Ascending aorta (tissue), 2 donors: ENCODE data around the gene SLC1A2. TPM values are rescaled to one million over a fixed set of nuclear protein-coding genes. Genes with fewer than 3 reads are reported as not detected.

Experiments
- DNase-seq, 2 donors: peaks; one replicate each; pipeline ENCODE4 v3.0.0-alpha.2; 2019; ENCODE audit warnings: low spot score in 2 of 2
- H3K27ac ChIP-seq, 2 donors: fragments of 200-600 bp; sonication (generic); one replicate each; pipeline ENCODE4 v1.5.1; 2016 to 2017; ENCODE audit warnings: mild to moderate bottlenecking in 1 of 2
- H3K27me3 ChIP-seq: fragments of 200-600 bp; sonication (generic); one replicate; pipeline ENCODE4 v1.5.1; 2017
- H3K36me3 ChIP-seq, 2 donors: fragments of 200-600 bp; sonication (generic); one replicate each; pipeline ENCODE4 v1.5.1; 2016
- H3K4me1 ChIP-seq, 2 donors: fragments of 200-600 bp; sonication (generic); one replicate each; pipeline ENCODE4 v1.5.1; 2016 to 2017; ENCODE audit warnings: mild to moderate bottlenecking in 1 of 2
- H3K4me3 ChIP-seq, 2 donors: fragments of 200-600 bp; sonication (generic); one replicate each; pipeline ENCODE4 v1.5.1; 2016 to 2017; ENCODE audit warnings: mild to moderate bottlenecking in 1 of 2
- H3K9me3 ChIP-seq, 2 donors: fragments of 200-600 bp; sonication (generic); one replicate each; pipeline ENCODE4 v1.5.1; 2016
- CTCF ChIP-seq, 3 experiments: fragments of 200-600 bp in 2 of 3; fragments of 450-650 bp in 1 of 3; sonication (generic) in 2 of 3; IDR thresholded peaks; one replicate each; pipeline ENCODE4 v1.5.1; 2016 to 2019; ENCODE audit warnings: antibody characterized with exemption in 3 of 3, mild to moderate bottlenecking in 1 of 3, moderate library complexity in 1 of 3
- intact Hi-C: fragments of 100-400 bp; cut with DNase I; formaldehyde crosslinking; loops from one replicate; pipeline ENCODE4 v1.15.1; 2023
- total RNA-seq: library from RNA; depleted of rRNA; stranded (reverse); fragments of >200 nt; gene quantifications from one replicate; pipeline ENCODE4 v1.1.0, GENCODE V29; 2016

Gene SLC1A2
- total RNA-seq, 1 donor from 2014 or later = 0.32 TPM

GRCh38 chr11:35288817-35289541 is 130.4 kb downstream of the SLC1A2 start:
- Histone ChIP-seq H3K36me3 (no peaks in the 10 kb centered on the region), H3K27ac (peak overlapping the region; percentile 40 to 68), H3K4me1 (peaks cover 0 to 11% of the 10 kb centered on the region in 2 donors), H3K27me3 (no peaks in the 10 kb centered on the region), H3K4me3 (no peak overlapping the region), H3K9me3 (no peaks in the 10 kb centered on the region)
- no peak for TF ChIP-seq CTCF (IDR thresholded peaks at IDR 0.05)
- intact Hi-C loops = loop anchor here (5.0 kb wide), 4 partner anchors 42 to 147 kb away; no protein-coding TSS in a partner anchor
- no peak for DNase-seq

GRCh38 chr11:35288309-35288708 is 131.0 kb downstream of the SLC1A2 start:
- Histone ChIP-seq H3K36me3 (no peaks in the 10 kb centered on the region), H3K9me3 (no peaks in the 10 kb centered on the region), H3K27ac (no peak overlapping the region), H3K4me3 (no peak overlapping the region), H3K4me1 (peaks cover 0 to 11% of the 10 kb centered on the region in 2 donors), H3K27me3 (no peaks in the 10 kb centered on the region)
- intact Hi-C loops = loop anchor here (5.0 kb wide), 4 partner anchors 41 to 146 kb away; no protein-coding TSS in a partner anchor
- DNase-seq = no peak
- TF ChIP-seq CTCF (IDR thresholded peaks at IDR 0.05) = no peak

- intact Hi-C loops = loop anchor here (5.0 kb wide), 4 partner anchors 40 to 145 kb away; no protein-coding TSS in a partner anchor
- Histone ChIP-seq H3K4me1 (peaks cover 0 to 10% of the 10 kb centered on the region in 2 donors), H3K4me3 (no peak overlapping the region), H3K27me3 (no peaks in the 10 kb centered on the region), H3K9me3 (no peaks in the 10 kb centered on the region), H3K27ac (no peak overlapping the region), H3K36me3 (no peaks in the 10 kb centered on the region)
- TF ChIP-seq CTCF (IDR thresholded peaks at IDR 0.05) = no peak
- DNase-seq = no peak
These were observed 131.9 kb downstream of the SLC1A2 start for GRCh38 chr11:35287344-35287890.

- Histone ChIP-seq H3K9me3 (no peaks in the 10 kb centered on the region), H3K36me3 (no peaks in the 10 kb centered on the region), H3K4me1 (peaks cover 3 to 22% of the 10 kb centered on the region in 2 donors), H3K27me3 (no peaks in the 10 kb centered on the region), H3K27ac (peak overlapping the region; percentile 50 to 52), H3K4me3 (no peak overlapping the region)
- no peak for TF ChIP-seq CTCF (IDR thresholded peaks at IDR 0.05)
- no peak for DNase-seq
- intact Hi-C loops = loop anchor here (5.0 kb wide), 4 partner anchors 39 to 144 kb away; no protein-coding TSS in a partner anchor
These were observed 133.2 kb downstream of the SLC1A2 start for GRCh38 chr11:35286126-35286525.

- no peaks in the 10 kb centered on the region for H3K36me3 ChIP-seq
- H3K4me3 ChIP-seq = no peak overlapping the region
- TF ChIP-seq CTCF (IDR thresholded peaks at IDR 0.05) = no peak
- no peaks in the 10 kb centered on the region for H3K27me3 ChIP-seq
- no peak for DNase-seq
- peak overlapping the region; percentile 50 to 52 for H3K27ac ChIP-seq
- peaks cover 4 to 28% of the 10 kb centered on the region in 2 donors for H3K4me1 ChIP-seq
- intact Hi-C loops = loop anchor here (5.0 kb wide), 4 partner anchors 38 to 143 kb away; no protein-coding TSS in a partner anchor
- H3K9me3 ChIP-seq = no peaks in the 10 kb centered on the region
These were observed 133.9 kb downstream of the SLC1A2 start for GRCh38 chr11:35285471-35285870.
